Measurements from ENCODE around the gene PEX26. TPM values are rescaled to one million over a fixed set of nuclear protein-coding genes. Genes with fewer than 3 reads are reported as not detected.

The PEX26 gene
- total and polyA plus RNA-seq, 2 donors (not counting 3 experiments of a cell fraction or from before 2014, with no cell fraction given) = 25.6 to 44.4 TPM

DNA sequence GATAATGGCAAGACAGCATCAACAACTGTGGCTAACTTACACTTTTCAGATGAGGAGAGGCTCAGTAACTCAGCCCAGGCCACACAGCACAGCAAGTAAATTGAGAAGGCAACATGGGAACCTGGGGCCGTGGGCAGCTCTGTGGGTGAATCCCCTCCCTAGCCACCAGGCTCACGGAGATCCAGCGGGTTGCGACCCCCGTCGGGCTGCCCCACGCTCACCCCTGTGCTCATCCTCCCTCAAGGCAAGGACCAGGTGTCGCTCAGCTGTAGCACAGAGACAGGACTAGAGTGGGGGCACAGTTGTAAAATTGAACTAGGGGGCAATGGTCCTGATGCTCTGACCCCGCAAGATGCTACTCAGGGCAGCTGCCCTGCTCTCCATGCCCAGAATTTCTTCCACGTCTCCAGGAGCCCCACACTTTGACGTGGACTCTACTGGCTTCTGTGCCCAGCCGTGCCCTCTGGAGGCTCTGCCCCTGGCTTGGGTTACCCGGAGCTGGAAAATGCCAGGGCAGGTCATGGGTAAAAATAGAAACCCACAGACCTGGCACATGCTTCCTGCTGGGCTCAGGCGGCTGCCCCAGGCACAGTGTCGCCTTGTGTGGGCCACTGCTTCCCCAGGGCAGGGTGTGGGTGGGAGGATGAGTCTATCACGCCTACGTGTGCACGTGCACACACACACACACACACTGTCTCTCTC, 41.8 kb downstream of the PEX26 start:
- H3K9ac ChIP-seq (replicated peaks; ENCODE audit: extremely low read depth, insufficient read depth, low read length) = no peak overlapping the region
- no peaks in the 10 kb centered on the region for H4K20me1 ChIP-seq (replicated peaks; ENCODE audit: control insufficient read depth, extremely low read depth, insufficient read depth, low read length)
- no peaks in the 10 kb centered on the region for H3K27me3 ChIP-seq (ENCODE audit: control insufficient read depth in 2 of 2, insufficient read depth in 2 of 2, low read length in 2 of 2)
- POLR2A ChIA-PET = no interaction called here
- no peaks in the 10 kb centered on the region for H3K79me2 ChIP-seq (ENCODE audit: control insufficient read depth, insufficient read depth, low read length)
- H3K4me1 ChIP-seq (ENCODE audit: control insufficient read depth, extremely low read depth, insufficient read depth, low read length) = peaks cover 3% of the 10 kb centered on the region
- H3K9me3 ChIP-seq (replicated peaks; ENCODE audit: control insufficient read depth, insufficient read depth, low read length) = no peaks in the 10 kb centered on the region
- no peak for FAIRE-seq
- intact Hi-C loops (cut with micrococcal nuclease) = no loop called here
- dilution Hi-C loops (cut with MboI; ENCODE audit: extremely low pct_ligation_motif_present, low sequenced_read_pairs) = no loop called here
- H2AFZ ChIP-seq (ENCODE audit: low read depth, low read length) = no peak overlapping the region
- BruUV-seq (replicated peaks) = no TSS peak
- no peaks in the 10 kb centered on the region for H3K36me3 ChIP-seq (ENCODE audit: control insufficient read depth in 2 of 2, extremely low read depth in 1 of 2, insufficient read depth in 2 of 2, low read length in 2 of 2)
- H3K9me1 ChIP-seq (replicated peaks; ENCODE audit: control insufficient read depth, extremely low read depth, insufficient read depth, low read length) = no peaks in the 10 kb centered on the region
- no peak overlapping the region for H3K4me3 ChIP-seq (replicated peaks in 1 of 3; ENCODE audit: insufficient read depth in 1 of 3, low read depth in 1 of 3, low read length in 3 of 3)
- H3K27ac ChIP-seq (ENCODE audit: insufficient read depth, low read depth, low read length) = no peak overlapping the region
- CTCF ChIA-PET = interaction anchor here (1.5 kb wide), 1 partner anchor 11 kb away, joined by 3 read pairs; no protein-coding TSS in a partner anchor
- TF ChIP-seq JUN (IDR thresholded peaks at IDR 0.05; ENCODE audit: borderline replicate concordance, insufficient read depth, insufficient read length, low read depth) = no peak
- TF ChIP-seq POLR2A (IDR thresholded peaks at IDR 0.05; ENCODE audit: low read depth, low read length) = no peak
- no peak for TF ChIP-seq POLR2AphosphoS5 (IDR thresholded peaks at IDR 0.05; ENCODE audit: insufficient read depth, low read depth, low read length)
- TF ChIP-seq EZH2 (IDR thresholded peaks at IDR 0.05; ENCODE audit: borderline replicate concordance, low read depth, low read length, severe bottlenecking) = no peak
- TF ChIP-seq, protein P1, sequence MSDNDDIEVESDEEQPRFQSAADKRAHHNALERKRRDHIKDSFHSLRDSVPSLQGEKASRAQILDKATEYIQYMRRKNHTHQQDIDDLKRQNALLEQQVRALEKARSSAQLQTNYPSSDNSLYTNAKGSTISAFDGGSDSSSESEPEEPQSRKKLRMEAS (IDR thresholded peaks at IDR 0.05; ENCODE audit: insufficient read depth, insufficient read length) = no peak
- TF ChIP-seq FOS (IDR thresholded peaks at IDR 0.05; ENCODE audit: borderline replicate concordance, insufficient read depth, low read length) = no peak
- TF ChIP-seq, protein P2, sequence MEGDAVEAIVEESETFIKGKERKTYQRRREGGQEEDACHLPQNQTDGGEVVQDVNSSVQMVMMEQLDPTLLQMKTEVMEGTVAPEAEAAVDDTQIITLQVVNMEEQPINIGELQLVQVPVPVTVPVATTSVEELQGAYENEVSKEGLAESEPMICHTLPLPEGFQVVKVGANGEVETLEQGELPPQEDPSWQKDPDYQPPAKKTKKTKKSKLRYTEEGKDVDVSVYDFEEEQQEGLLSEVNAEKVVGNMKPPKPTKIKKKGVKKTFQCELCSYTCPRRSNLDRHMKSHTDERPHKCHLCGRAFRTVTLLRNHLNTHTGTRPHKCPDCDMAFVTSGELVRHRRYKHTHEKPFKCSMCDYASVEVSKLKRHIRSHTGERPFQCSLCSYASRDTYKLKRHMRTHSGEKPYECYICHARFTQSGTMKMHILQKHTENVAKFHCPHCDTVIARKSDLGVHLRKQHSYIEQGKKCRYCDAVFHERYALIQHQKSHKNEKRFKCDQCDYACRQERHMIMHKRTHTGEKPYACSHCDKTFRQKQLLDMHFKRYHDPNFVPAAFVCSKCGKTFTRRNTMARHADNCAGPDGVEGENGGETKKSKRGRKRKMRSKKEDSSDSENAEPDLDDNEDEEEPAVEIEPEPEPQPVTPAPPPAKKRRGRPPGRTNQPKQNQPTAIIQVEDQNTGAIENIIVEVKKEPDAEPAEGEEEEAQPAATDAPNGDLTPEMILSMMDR (IDR thresholded peaks at IDR 0.05; ENCODE audit: extremely low read depth in 1 of 2, insufficient read depth in 1 of 2, low read depth in 1 of 2, low read length in 2 of 2) = no peak
- no peak for TF ChIP-seq GATA2 (IDR thresholded peaks at IDR 0.05; ENCODE audit: insufficient read depth, insufficient read length, low read depth, low read length)
- TF ChIP-seq MYC (IDR thresholded peaks at IDR 0.05; ENCODE audit: low read depth, low read length) = no peak
- no peak for DNase-seq (ENCODE audit: low read depth, low spot score)
- H3K4me2 ChIP-seq (ENCODE audit: insufficient read depth, low read length) = no peak overlapping the region

Data from endothelial cell of umbilical vein (primary cell).